CD4-positive, alpha-beta memory T cell (primary cell): Measurements from ENCODE around the gene GM2A. TPM values are rescaled to one million over a fixed set of nuclear protein-coding genes. Genes with fewer than 3 reads are reported as not detected.

Experiments
- CTCF ChIA-PET: fragments of 350-600 bp; sonication (Branson Sonifier 250); formaldehyde crosslinking; loops from one replicate; lab custom pipeline; 2021; ENCODE audit warnings: inconsistent platforms; ENCODE audit not compliant: partially characterized antibody; lab: Charles Lee
- POLR2A ChIA-PET: fragments of 350-600 bp; sonication (Branson Sonifier 250); formaldehyde crosslinking; loops from one replicate; lab custom pipeline; 2021; ENCODE audit not compliant: partially characterized antibody; lab: Charles Lee
- DNase-seq, 5 donors: peaks; one replicate each; pipeline versions ENCODE4 v3.0.0 to v3.0.0-alpha.2; 2020 to 2022; ENCODE audit warnings: mixed read lengths in 1 of 5
- H3K27ac ChIP-seq: one replicate; pipeline ENCODE4 v1.7.0; 2013; ENCODE audit warnings: low read depth, low read length
- H3K27me3 ChIP-seq: 2 replicates; pipeline ENCODE4 v1.7.0; 2013; ENCODE audit warnings: mild to moderate bottlenecking, low read length, moderate library complexity; ENCODE audit not compliant: insufficient read depth
- H3K36me3 ChIP-seq: 2 replicates; pipeline ENCODE4 v1.7.0; 2013; ENCODE audit warnings: mild to moderate bottlenecking, low read length, moderate library complexity; ENCODE audit not compliant: insufficient read depth
- H3K4me1 ChIP-seq: 2 replicates; pipeline ENCODE4 v1.7.0; 2013; ENCODE audit warnings: mild to moderate bottlenecking, low read length, moderate library complexity; ENCODE audit not compliant: insufficient read depth
- H3K4me3 ChIP-seq, 2 donors: one replicate each; pipeline ENCODE4 v1.7.0; 2013; ENCODE audit warnings: low read length in 2 of 2, mild to moderate bottlenecking in 1 of 2
- H3K9me3 ChIP-seq, 2 donors: one replicate each; pipeline ENCODE4 v1.7.0; 2013; ENCODE audit warnings: low read length in 2 of 2, control low read depth in 1 of 2; ENCODE audit not compliant: control insufficient read depth in 1 of 2
- H3K27ac Mint-ChIP-seq, 7 donors: one replicate each; pipeline ENCODE4 v1.8.0; 2020 to 2021; ENCODE audit warnings: mixed read lengths in 7 of 7, mild to moderate bottlenecking in 6 of 7, inconsistent platforms in 3 of 7, moderate library complexity in 3 of 7
- H3K27me3 Mint-ChIP-seq, 2 donors: one replicate each; pipeline ENCODE4 v1.8.0; 2020 to 2021; ENCODE audit warnings: mixed read lengths in 2 of 2
- H3K36me3 Mint-ChIP-seq, 2 donors: one replicate each; pipeline ENCODE4 v1.8.0; 2020 to 2021; ENCODE audit warnings: mixed read lengths in 2 of 2, inconsistent platforms in 1 of 2, mild to moderate bottlenecking in 1 of 2
- H3K4me1 Mint-ChIP-seq, 4 donors: one replicate each; pipeline ENCODE4 v1.8.0; 2020 to 2021; ENCODE audit warnings: mixed read lengths in 4 of 4, mild to moderate bottlenecking in 1 of 4
- H3K4me3 Mint-ChIP-seq, 8 donors: one replicate each; pipeline ENCODE4 v1.8.0; 2020 to 2021; ENCODE audit warnings: mixed read lengths in 8 of 8, mild to moderate bottlenecking in 7 of 8, moderate library complexity in 6 of 8, inconsistent platforms in 3 of 8
- H3K9me3 Mint-ChIP-seq, 8 donors: one replicate each; pipeline ENCODE4 v1.8.0; 2020 to 2021; ENCODE audit warnings: mixed read lengths in 8 of 8, mild to moderate bottlenecking in 5 of 8, inconsistent platforms in 3 of 8, moderate library complexity in 1 of 8
- intact Hi-C: fragments of 100-400 bp; cut with micrococcal nuclease; formaldehyde crosslinking; loops from one replicate; pipeline ENCODE4 v1.15.1; 2023
- polyA plus RNA-seq, 2 donors: library from polyadenylated mRNA; unstranded; fragments of 300-500 nt; fragmentation: Illumina TruSeq; gene quantifications; one replicate each; pipeline ENCODE4 v1.2.3, GENCODE V29; 2021
- total RNA-seq, 2 experiments: library from RNA; stranded (reverse); gene quantifications; one replicate each; pipeline ENCODE4 v1.2.3, GENCODE V29; 2021

GM2A gene
- total and polyA plus RNA-seq, 4 experiments from 2014 or later = 4.3 to 23.1 (median 13.0) TPM

DNA sequence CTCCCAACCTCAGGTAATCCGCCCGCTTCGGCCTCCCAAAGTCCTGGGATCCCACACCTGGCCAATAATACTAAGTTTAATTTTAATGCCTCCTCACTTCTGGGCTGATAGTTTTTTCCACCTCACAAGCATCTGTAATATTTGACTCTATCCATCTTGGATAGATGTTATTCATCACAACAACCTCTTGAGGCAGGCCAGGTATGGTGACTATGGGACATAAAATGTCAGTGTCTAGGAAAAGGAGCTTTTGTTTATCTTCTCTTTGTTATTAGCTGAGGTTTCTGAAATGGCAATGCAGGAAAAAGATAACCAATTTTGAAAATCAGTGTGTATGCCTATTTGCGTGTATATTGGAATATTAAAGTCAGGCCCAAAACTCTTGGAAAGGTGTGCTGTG, 27.9 kb upstream of the GM2A start:
- intact Hi-C loops = loop anchor here (2.0 to 10.0 kb wide), 2 partner anchors 14 to 160 kb away; no protein-coding TSS in a partner anchor
- peaks cover 34 to 53% (median 43%) of the 10 kb centered on the region in 4 donors for H3K4me1 Mint-ChIP-seq
- H3K36me3 Mint-ChIP-seq = peaks cover 5 to 28% of the 10 kb centered on the region in 2 donors
- CTCF ChIA-PET = interaction anchor here (1.5 to 13.2 kb wide), 9 partner anchors 10 to 99 kb away, joined by 3 to 149 read pairs (median 16); partner anchors contain the start of gene GM2A
- Histone ChIP-seq H3K9me3 (no peaks in the 10 kb centered on the region), H3K27me3 (no peaks in the 10 kb centered on the region), H3K27ac (peak overlapping the region; percentile 96), H3K36me3 (no peaks in the 10 kb centered on the region), H3K4me3 (no peak overlapping the region), H3K4me1 (peaks cover 54% of the 10 kb centered on the region)
- peak overlapping the region; percentile 93 to 96 (median 95) for H3K27ac Mint-ChIP-seq
- DNase-seq = no peak
- H3K4me3 Mint-ChIP-seq = peak overlapping the region; percentile 45 to 93 (median 80)
- no peaks in the 10 kb centered on the region for H3K9me3 Mint-ChIP-seq
- POLR2A ChIA-PET = interaction anchor here (0.6 to 7.3 kb wide), 12 partner anchors 9 to 146 kb away, joined by 3 to 335 read pairs (median 12); partner anchors contain the start of gene GM2A
- H3K27me3 Mint-ChIP-seq = no peaks in the 10 kb centered on the region

DNA sequence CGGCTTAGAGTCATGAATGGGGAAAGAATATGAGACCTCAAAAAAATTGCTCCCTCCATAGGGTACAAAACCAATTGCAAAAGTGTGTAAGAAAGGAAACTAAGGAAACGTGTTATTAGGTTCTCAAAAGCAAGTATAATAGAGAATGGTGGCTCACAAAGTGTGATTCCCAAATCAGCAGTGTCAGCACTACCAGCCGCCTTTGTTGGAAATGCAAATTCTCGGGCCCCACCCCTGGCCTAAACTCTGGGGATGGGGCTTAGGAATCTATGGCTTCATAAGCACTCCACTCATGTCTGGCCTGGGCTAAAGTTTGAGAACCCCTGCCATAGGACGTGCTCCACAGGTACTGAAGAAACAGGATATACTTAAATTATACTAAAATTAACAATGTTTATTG, 27.5 kb upstream of the GM2A start:
- peak overlapping the region; percentile 96 for H3K27ac ChIP-seq
- peaks cover 50% of the 10 kb centered on the region for H3K4me1 ChIP-seq
- Mint-ChIP-seq H3K9me3 (no peaks in the 10 kb centered on the region), H3K27ac (peak overlapping the region; percentile 93 to 96 (median 95)), H3K4me3 (peak overlapping the region in 7 of 8 donors; percentile 45 to 93 (median 73)), H3K4me1 (peaks cover 30 to 49% (median 39%) of the 10 kb centered on the region in 4 donors), H3K27me3 (no peaks in the 10 kb centered on the region), H3K36me3 (peaks cover 3 to 24% of the 10 kb centered on the region in 2 donors)
- no peak overlapping the region for H3K4me3 ChIP-seq
- no peaks in the 10 kb centered on the region for H3K27me3 ChIP-seq
- H3K9me3 ChIP-seq = no peaks in the 10 kb centered on the region
- DNase-seq = no peak
- ChIA-PET POLR2A (interaction anchor here (0.6 to 7.3 kb wide), 6 partner anchors 9 to 60 kb away, joined by 3 to 335 read pairs (median 14); partner anchors contain the start of gene GM2A), CTCF (interaction anchor here (1.5 to 13.2 kb wide), 8 partner anchors 9 to 99 kb away, joined by 3 to 149 read pairs (median 22); partner anchors contain the start of gene GM2A)
- intact Hi-C loops = loop anchor here (2.0 to 10.0 kb wide), 2 partner anchors 15 to 161 kb away; no protein-coding TSS in a partner anchor
- H3K36me3 ChIP-seq = no peaks in the 10 kb centered on the region

DNA sequence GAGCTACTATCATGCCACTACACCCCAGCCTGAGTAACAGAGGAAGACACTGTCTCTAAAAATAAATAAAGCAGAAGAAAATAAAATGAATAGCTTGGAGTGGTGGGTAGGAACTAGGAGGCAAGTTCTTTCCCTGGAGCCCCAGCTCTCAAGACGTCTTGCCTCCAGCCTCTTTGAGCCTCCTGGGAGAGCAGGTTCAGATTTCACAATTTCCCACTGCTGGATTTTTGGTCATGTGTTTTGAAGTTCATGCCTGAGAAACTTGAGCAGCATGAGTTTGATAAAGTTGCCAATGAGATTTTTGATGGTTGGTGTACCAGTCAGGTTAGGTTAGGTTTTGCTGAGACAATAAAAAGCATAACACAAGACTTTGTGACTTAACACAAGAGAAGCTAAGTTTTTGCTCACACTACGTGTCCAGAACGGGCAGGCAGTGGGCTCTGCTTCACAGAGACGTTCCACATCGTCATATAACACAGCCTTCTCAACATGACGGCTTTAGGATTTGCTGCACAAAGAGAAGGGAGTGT, 25.0 kb upstream of the GM2A start:
- no peak overlapping the region for H3K4me3 ChIP-seq
- H3K36me3 Mint-ChIP-seq = peaks cover 0 to 8% of the 10 kb centered on the region in 2 donors
- no peaks in the 10 kb centered on the region for H3K36me3 ChIP-seq
- no peaks in the 10 kb centered on the region for H3K27me3 Mint-ChIP-seq
- POLR2A ChIA-PET = interaction anchor here (1.2 to 1.6 kb wide), 3 partner anchors 14 to 24 kb away, joined by 4 to 9 read pairs (median 9); partner anchors contain the start of gene GM2A
- H3K4me1 ChIP-seq = peaks cover 25% of the 10 kb centered on the region
- intact Hi-C loops = loop anchor here (10.0 kb wide), 1 partner anchor 163 kb away; no protein-coding TSS in a partner anchor
- peak overlapping the region in 2 of 7 donors; percentile 6 to 30 for H3K27ac Mint-ChIP-seq
- no peaks in the 10 kb centered on the region for H3K27me3 ChIP-seq
- no peaks in the 10 kb centered on the region for H3K9me3 ChIP-seq
- peak overlapping the region in 1 of 8 donors; percentile 27 for H3K4me3 Mint-ChIP-seq
- DNase-seq = no peak
- no peak overlapping the region for H3K27ac ChIP-seq
- H3K9me3 Mint-ChIP-seq = no peaks in the 10 kb centered on the region
- peaks cover 11 to 24% (median 17%) of the 10 kb centered on the region in 4 donors for H3K4me1 Mint-ChIP-seq
- CTCF ChIA-PET = interaction anchor here (0.8 to 13.2 kb wide), 5 partner anchors 12 to 770 kb away, joined by 3 to 149 read pairs (median 3); no protein-coding TSS in a partner anchor

DNA sequence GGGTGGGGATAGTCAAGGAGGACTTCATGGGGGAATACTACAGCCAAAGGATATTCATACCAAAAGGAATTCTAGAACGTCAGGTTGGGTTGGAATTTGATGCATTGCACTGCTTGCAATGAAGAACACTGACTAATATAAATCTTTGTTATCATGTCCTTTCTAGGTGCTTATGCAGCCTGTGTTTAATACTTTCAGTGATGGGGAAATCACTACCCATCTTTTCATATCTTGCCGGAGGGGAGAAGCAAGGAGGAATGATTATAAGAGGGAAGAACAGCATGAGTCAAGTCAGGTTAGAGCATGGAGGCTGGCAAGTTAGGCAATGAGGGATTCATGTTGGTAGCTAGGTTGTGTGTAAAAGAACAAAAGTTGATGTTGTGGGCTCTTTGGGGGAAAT, 24.0 kb upstream of the GM2A start:
- H3K9me3 ChIP-seq = no peaks in the 10 kb centered on the region
- intact Hi-C loops = loop anchor here (10.0 kb wide), 1 partner anchor 164 kb away; no protein-coding TSS in a partner anchor
- no peak overlapping the region for H3K4me3 ChIP-seq
- H3K27me3 ChIP-seq = no peaks in the 10 kb centered on the region
- H3K27me3 Mint-ChIP-seq = no peaks in the 10 kb centered on the region
- peaks cover 0 to 3% of the 10 kb centered on the region in 2 donors for H3K36me3 Mint-ChIP-seq
- peaks cover 24% of the 10 kb centered on the region for H3K4me1 ChIP-seq
- H3K4me1 Mint-ChIP-seq = peaks cover 11 to 18% (median 17%) of the 10 kb centered on the region in 4 donors
- H3K9me3 Mint-ChIP-seq = no peaks in the 10 kb centered on the region
- CTCF ChIA-PET = interaction anchor here (1.0 to 13.2 kb wide), 7 partner anchors 11 to 771 kb away, joined by 3 to 149 read pairs (median 7); no protein-coding TSS in a partner anchor
- DNase-seq = no peak
- H3K4me3 Mint-ChIP-seq = no peak overlapping the region
- no peak overlapping the region for H3K27ac ChIP-seq
- POLR2A ChIA-PET = interaction anchor here (0.9 to 1.6 kb wide), 3 partner anchors 10 to 23 kb away, joined by 4 to 9 read pairs (median 9); partner anchors contain the start of gene GM2A
- peak overlapping the region in 1 of 7 donors; percentile 15 for H3K27ac Mint-ChIP-seq
- no peaks in the 10 kb centered on the region for H3K36me3 ChIP-seq

DNA sequence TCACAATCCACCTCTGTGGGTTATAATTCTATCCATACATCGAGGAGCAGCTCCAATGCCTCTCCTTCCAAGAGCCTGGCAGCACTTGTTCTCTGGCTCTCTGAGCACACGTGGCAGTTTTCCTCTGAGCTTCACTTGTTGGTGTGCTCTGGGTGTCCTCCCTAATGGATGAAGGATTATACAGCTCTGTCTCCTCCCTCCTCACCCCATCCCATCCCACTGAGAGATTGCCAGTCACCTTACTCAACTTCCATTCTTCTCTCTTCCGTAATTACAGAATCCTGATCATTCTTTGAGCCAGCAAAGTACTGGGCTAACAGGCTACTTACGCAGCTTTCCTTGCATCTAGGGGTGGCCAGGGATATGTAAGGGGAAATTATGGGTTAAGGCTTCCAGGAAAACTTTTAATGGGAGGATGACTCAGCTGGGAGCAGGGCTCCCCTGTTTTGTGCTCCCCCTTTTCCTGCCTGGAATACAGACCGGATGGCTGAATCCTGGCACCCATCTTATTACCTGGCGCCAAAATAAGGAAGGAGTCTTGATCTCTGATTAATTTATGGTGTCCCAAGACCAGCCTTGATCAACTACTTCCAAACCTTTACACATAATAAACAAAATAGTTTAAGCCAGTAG, 22.8 kb upstream of the GM2A start:
- Mint-ChIP-seq H3K27ac (no peak overlapping the region), H3K4me1 (peaks cover 12 to 19% (median 16%) of the 10 kb centered on the region in 4 donors), H3K36me3 (no peaks in the 10 kb centered on the region), H3K27me3 (no peaks in the 10 kb centered on the region), H3K9me3 (no peaks in the 10 kb centered on the region), H3K4me3 (no peak overlapping the region)
- Histone ChIP-seq H3K36me3 (no peaks in the 10 kb centered on the region), H3K4me1 (peaks cover 24% of the 10 kb centered on the region), H3K27me3 (no peaks in the 10 kb centered on the region), H3K27ac (no peak overlapping the region), H3K4me3 (no peak overlapping the region), H3K9me3 (no peaks in the 10 kb centered on the region)
- no peak for DNase-seq
- intact Hi-C loops = no loop called here
- CTCF ChIA-PET = interaction anchor here (1.0 to 13.2 kb wide), 6 partner anchors 10 to 115 kb away, joined by 4 to 149 read pairs (median 7); partner anchors contain the start of gene GM2A
- POLR2A ChIA-PET = interaction anchor here (1.1 to 2.1 kb wide), 2 partner anchors 12 to 16 kb away, joined by 3 to 11 read pairs; no protein-coding TSS in a partner anchor

DNA sequence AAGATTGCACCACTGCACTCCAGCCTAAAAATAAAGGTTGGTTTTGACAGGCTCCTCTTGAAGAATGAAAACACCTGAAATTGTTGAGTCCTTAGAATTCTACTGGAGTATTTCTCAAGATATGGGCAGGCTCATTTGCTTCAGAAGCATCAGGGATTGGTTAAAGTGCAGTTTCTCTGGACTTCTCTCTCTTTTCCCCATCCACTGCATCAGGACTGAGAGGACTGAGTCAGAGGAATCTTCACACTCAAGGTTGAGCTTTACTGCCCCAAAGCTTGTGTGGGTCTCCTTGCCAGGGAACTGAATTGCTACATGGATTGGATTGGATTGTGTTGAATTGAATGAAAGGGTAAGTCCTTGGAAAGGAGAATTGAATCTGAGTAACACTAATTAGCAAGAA, 21.6 kb upstream of the GM2A start:
- intact Hi-C loops = no loop called here
- Mint-ChIP-seq H3K27ac (no peak overlapping the region), H3K9me3 (no peaks in the 10 kb centered on the region), H3K4me1 (peaks cover 9 to 15% (median 12%) of the 10 kb centered on the region in 4 donors), H3K27me3 (no peaks in the 10 kb centered on the region), H3K36me3 (no peaks in the 10 kb centered on the region), H3K4me3 (no peak overlapping the region)
- ChIA-PET POLR2A (interaction anchor here (1.0 to 2.1 kb wide), 4 partner anchors 8 to 105 kb away, joined by 3 to 11 read pairs (median 3); no protein-coding TSS in a partner anchor), CTCF (interaction anchor here (0.8 to 2.3 kb wide), 3 partner anchors 9 to 66 kb away, joined by 3 to 6 read pairs (median 4); partner anchors contain the start of gene GM2A)
- Histone ChIP-seq H3K27me3 (no peaks in the 10 kb centered on the region), H3K9me3 (no peaks in the 10 kb centered on the region), H3K36me3 (no peaks in the 10 kb centered on the region), H3K4me3 (no peak overlapping the region), H3K27ac (no peak overlapping the region), H3K4me1 (peaks cover 15% of the 10 kb centered on the region)
- DNase-seq = no peak
